ENCODE results near the gene RIF1. TPM values are rescaled to one million over a fixed set of nuclear protein-coding genes. Genes with fewer than 3 reads are reported as not detected.

Gene RIF1
- total and polyA plus RNA-seq, 4 donors = 2.2 to 26.9 (median 12.2) TPM

- TF ChIP-seq CTCF (IDR thresholded peaks at IDR 0.05; ENCODE audit: low read depth, low read length, missing input control) = no peak
- TF ChIP-seq, protein P1, sequence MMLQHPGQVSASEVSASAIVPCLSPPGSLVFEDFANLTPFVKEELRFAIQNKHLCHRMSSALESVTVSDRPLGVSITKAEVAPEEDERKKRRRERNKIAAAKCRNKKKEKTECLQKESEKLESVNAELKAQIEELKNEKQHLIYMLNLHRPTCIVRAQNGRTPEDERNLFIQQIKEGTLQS (IDR thresholded peaks at IDR 0.05) = no peak
- no peak for TF ChIP-seq HNF4G (IDR thresholded peaks at IDR 0.05)
- no peak for TF ChIP-seq GABPA (IDR thresholded peaks at IDR 0.05 in 1 of 2, conservative IDR thresholded peaks at IDR 0.05 in 1 of 2)
- no peak for TF ChIP-seq YY1 (IDR thresholded peaks at IDR 0.05)
- TF ChIP-seq NR2F2 (IDR thresholded peaks at IDR 0.05) = no peak
- no peak for TF ChIP-seq FOXA2 (IDR thresholded peaks at IDR 0.05)
Measured at GRCh38 chr2:151520976-151521375, 111.3 kb downstream of the RIF1 start (continued).

DNA sequence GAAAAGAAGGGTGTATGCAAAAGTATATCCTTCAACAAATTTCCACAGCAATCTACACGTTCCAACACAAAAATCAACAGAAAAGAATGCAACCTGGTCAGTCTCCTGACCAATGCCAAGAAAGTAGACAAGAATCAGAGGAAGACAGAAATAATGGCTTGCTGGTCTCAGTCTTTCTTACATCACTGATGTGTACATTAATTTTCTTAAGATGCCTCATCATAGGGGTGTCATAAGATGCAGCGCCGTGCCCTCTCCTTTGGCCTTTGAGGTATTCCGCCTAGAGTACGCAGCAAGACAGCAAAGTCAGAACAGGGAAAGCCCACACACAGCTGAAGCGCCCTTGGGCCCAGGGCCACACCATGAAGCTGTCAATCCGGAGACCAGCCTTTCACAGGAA lies 112.9 kb downstream of the RIF1 start:
- Histone ChIP-seq H3K27me3 (ENCODE audit: control insufficient read depth in 4 of 4, insufficient read depth in 4 of 4, low read length in 3 of 4) (no peaks in the 10 kb centered on the region), H3K36me3 (ENCODE audit: control insufficient read depth in 4 of 4, insufficient read depth in 3 of 4, low read depth in 1 of 4, low read length in 3 of 4) (no peaks in the 10 kb centered on the region), H3K27ac (ENCODE audit: low read depth in 1 of 2, low read length in 2 of 2) (no peak overlapping the region), H3K4me3 (ENCODE audit: low read depth in 1 of 3, low read length in 3 of 3) (no peak overlapping the region), H3K9me3 (ENCODE audit: control insufficient read depth in 4 of 4, low read length in 3 of 4) (no peaks in the 10 kb centered on the region), H3K4me1 (ENCODE audit: control insufficient read depth in 4 of 4, insufficient read depth in 4 of 4, low read length in 3 of 4) (no peaks in the 10 kb centered on the region), H3K9ac (ENCODE audit: low read depth in 1 of 2, low read length in 2 of 2) (no peak overlapping the region)
- no peak for DNase-seq (ENCODE audit: low spot score)
- TF ChIP-seq, protein P1 (IDR thresholded peaks at IDR 0.05) = no peak
- TF ChIP-seq, protein P2, sequence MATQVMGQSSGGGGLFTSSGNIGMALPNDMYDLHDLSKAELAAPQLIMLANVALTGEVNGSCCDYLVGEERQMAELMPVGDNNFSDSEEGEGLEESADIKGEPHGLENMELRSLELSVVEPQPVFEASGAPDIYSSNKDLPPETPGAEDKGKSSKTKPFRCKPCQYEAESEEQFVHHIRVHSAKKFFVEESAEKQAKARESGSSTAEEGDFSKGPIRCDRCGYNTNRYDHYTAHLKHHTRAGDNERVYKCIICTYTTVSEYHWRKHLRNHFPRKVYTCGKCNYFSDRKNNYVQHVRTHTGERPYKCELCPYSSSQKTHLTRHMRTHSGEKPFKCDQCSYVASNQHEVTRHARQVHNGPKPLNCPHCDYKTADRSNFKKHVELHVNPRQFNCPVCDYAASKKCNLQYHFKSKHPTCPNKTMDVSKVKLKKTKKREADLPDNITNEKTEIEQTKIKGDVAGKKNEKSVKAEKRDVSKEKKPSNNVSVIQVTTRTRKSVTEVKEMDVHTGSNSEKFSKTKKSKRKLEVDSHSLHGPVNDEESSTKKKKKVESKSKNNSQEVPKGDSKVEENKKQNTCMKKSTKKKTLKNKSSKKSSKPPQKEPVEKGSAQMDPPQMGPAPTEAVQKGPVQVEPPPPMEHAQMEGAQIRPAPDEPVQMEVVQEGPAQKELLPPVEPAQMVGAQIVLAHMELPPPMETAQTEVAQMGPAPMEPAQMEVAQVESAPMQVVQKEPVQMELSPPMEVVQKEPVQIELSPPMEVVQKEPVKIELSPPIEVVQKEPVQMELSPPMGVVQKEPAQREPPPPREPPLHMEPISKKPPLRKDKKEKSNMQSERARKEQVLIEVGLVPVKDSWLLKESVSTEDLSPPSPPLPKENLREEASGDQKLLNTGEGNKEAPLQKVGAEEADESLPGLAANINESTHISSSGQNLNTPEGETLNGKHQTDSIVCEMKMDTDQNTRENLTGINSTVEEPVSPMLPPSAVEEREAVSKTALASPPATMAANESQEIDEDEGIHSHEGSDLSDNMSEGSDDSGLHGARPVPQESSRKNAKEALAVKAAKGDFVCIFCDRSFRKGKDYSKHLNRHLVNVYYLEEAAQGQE (IDR thresholded peaks at IDR 0.05) = no peak
- TF ChIP-seq RAD21 (IDR thresholded peaks at IDR 0.05) (no peak), JUND (IDR thresholded peaks at IDR 0.05) (no peak), YY1 (IDR thresholded peaks at IDR 0.05) (no peak)
- WGBS = 96% methylated on average over 7 of the region's 7 CpGs

DNA sequence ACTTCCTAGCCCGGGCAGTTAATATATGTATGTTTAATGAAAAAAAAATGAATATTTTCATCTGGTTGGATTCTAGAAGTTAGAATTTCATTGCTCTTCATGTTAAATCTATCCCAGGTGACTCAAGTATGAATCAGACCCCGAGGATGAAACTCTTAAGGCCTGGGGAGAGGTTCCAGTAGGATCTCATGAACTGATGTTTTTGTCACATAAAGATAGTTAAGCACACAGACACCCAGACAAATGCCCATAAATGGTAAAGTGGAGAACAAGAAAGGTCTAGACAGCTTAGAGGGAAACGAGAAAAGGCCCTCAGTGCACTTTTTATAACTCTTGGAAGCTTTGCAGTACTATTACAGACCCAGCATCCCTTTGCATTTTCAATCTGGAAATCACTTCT lies 114.1 kb downstream of the RIF1 start:
- no peak for DNase-seq (ENCODE audit: low spot score)
- H3K9me3 ChIP-seq (ENCODE audit: control insufficient read depth in 4 of 4, low read length in 3 of 4) = no peaks in the 10 kb centered on the region
- H3K4me1 ChIP-seq (ENCODE audit: control insufficient read depth in 4 of 4, insufficient read depth in 4 of 4, low read length in 3 of 4) = no peaks in the 10 kb centered on the region
- H3K4me3 ChIP-seq (ENCODE audit: low read depth in 1 of 3, low read length in 3 of 3) = no peak overlapping the region
- no peaks in the 10 kb centered on the region for H3K36me3 ChIP-seq (ENCODE audit: control insufficient read depth in 4 of 4, insufficient read depth in 3 of 4, low read depth in 1 of 4, low read length in 3 of 4)
- no peak overlapping the region for H3K27ac ChIP-seq (ENCODE audit: low read depth in 1 of 2, low read length in 2 of 2)
- no peak for TF ChIP-seq JUND (IDR thresholded peaks at IDR 0.05)
- TF ChIP-seq SP1 (IDR thresholded peaks at IDR 0.05) = no peak
- no peak for TF ChIP-seq FOXA2 (IDR thresholded peaks at IDR 0.05)
- TF ChIP-seq, protein P2 (IDR thresholded peaks at IDR 0.05) = no peak
- no peak for TF ChIP-seq TAF1 (conservative IDR thresholded peaks at IDR 0.05)
- no peak for TF ChIP-seq RAD21 (IDR thresholded peaks at IDR 0.05)
- TF ChIP-seq NR2F2 (IDR thresholded peaks at IDR 0.05) = no peak
- no peak for TF ChIP-seq YY1 (IDR thresholded peaks at IDR 0.05)
- no peak for TF ChIP-seq FOXA1 (IDR thresholded peaks at IDR 0.05)
- no peak for TF ChIP-seq HNF4A (conservative IDR thresholded peaks at IDR 0.05)
- 91% methylated on average over 3 of the region's 3 CpGs for WGBS
- H3K9ac ChIP-seq (ENCODE audit: low read depth in 1 of 2, low read length in 2 of 2) = no peak overlapping the region
- no peaks in the 10 kb centered on the region for H3K27me3 ChIP-seq (ENCODE audit: control insufficient read depth in 4 of 4, insufficient read depth in 4 of 4, low read length in 3 of 4)
